ENCODE results near the gene COL24A1. TPM values are rescaled to one million over a fixed set of nuclear protein-coding genes. Genes with fewer than 3 reads are reported as not detected.

The COL24A1 gene
- total RNA-seq, 1 experiment from 2014 or later: 1.1 TPM

GRCh38 chr1:86068841-86069756 lies 87.5 kb downstream of the COL24A1 start (continued):
- TF ChIP-seq ZNF396 (CRISPR knock-in tag; IDR thresholded peaks at IDR 0.05; ENCODE audit: borderline replicate concordance): no peak
- TF ChIP-seq SMAD4 (CRISPR knock-in tag; IDR thresholded peaks at IDR 0.05): no peak

GRCh38 chr1:86068271-86068721 lies 88.3 kb downstream of the COL24A1 start:
- Mint-ChIP-seq H3K9me3 (no peaks in the 10 kb centered on the region), H3K4me1 (peaks cover 14% of the 10 kb centered on the region), H3K36me3 (no peaks in the 10 kb centered on the region), H3K27ac (no peak overlapping the region), H3K27me3 (ENCODE audit: low read depth) (no peaks in the 10 kb centered on the region), H3K4me3 (no peak overlapping the region)
- ChIA-PET POLR2A (no interaction called here), CTCF (no interaction called here)
- DNase-seq (ENCODE audit: low spot score) (no peak), ATAC-seq (peak; percentile 70)
- TF ChIP-seq MXD4 (CRISPR knock-in tag; IDR thresholded peaks at IDR 0.05; ENCODE audit: borderline replicate concordance) (no peak), ZNF532 (CRISPR knock-in tag; IDR thresholded peaks at IDR 0.05; ENCODE audit: borderline replicate concordance) (no peak), GTF2I (CRISPR knock-in tag; conservative IDR thresholded peaks at IDR 0.05) (no peak), USF2 (CRISPR knock-in tag; IDR thresholded peaks at IDR 0.05) (no peak)

GRCh38 chr1:86067626-86068025 lies 88.9 kb downstream of the COL24A1 start:
- CTCF ChIA-PET: no interaction called here
- H3K9me3 Mint-ChIP-seq: no peaks in the 10 kb centered on the region
- no peak overlapping the region for H3K27ac Mint-ChIP-seq
- H3K36me3 Mint-ChIP-seq: no peaks in the 10 kb centered on the region
- ATAC-seq (no peak), DNase-seq (ENCODE audit: low spot score) (no peak)
- peaks cover 14% of the 10 kb centered on the region for H3K4me1 Mint-ChIP-seq
- no peak overlapping the region for H3K4me3 Mint-ChIP-seq
- TF ChIP-seq PREB (CRISPR knock-in tag; IDR thresholded peaks at IDR 0.05; ENCODE audit: borderline replicate concordance) (no peak), HMGA2 (CRISPR knock-in tag; IDR thresholded peaks at IDR 0.05) (no peak), SP1 (CRISPR knock-in tag; conservative IDR thresholded peaks at IDR 0.05) (no peak), CBFB (CRISPR knock-in tag; IDR thresholded peaks at IDR 0.05; ENCODE audit: low read depth) (no peak), NFATC4 (CRISPR knock-in tag; IDR thresholded peaks at IDR 0.05) (no peak), SMAD4 (CRISPR knock-in tag; IDR thresholded peaks at IDR 0.05) (no peak), E2F4 (CRISPR knock-in tag; IDR thresholded peaks at IDR 0.05; ENCODE audit: borderline replicate concordance, low read depth) (no peak), ZNF416 (CRISPR knock-in tag; IDR thresholded peaks at IDR 0.05) (no peak), FOXP1 (CRISPR knock-in tag; IDR thresholded peaks at IDR 0.05; ENCODE audit: borderline replicate concordance) (no peak), ZBTB43 (CRISPR knock-in tag; IDR thresholded peaks at IDR 0.05) (no peak), CREB1 (CRISPR knock-in tag; IDR thresholded peaks at IDR 0.05) (no peak), MYBL2 (CRISPR knock-in tag; IDR thresholded peaks at IDR 0.05) (no peak)
- no peaks in the 10 kb centered on the region for H3K27me3 Mint-ChIP-seq (ENCODE audit: low read depth)
- POLR2A ChIA-PET: no interaction called here
